Panc1 (cell line): Measurements from ENCODE around the gene GRIFIN. TPM values are rescaled to one million over a fixed set of nuclear protein-coding genes. Genes with fewer than 3 reads are reported as not detected.

Experiments used
- ATAC-seq: fragments of 200-7000 bp; cut with Tn5 transposase; 2 replicates; pipeline ENCODE4 v1.9.1; 2020; ENCODE audit warnings: mild to moderate bottlenecking, moderate library complexity
- BruUV-seq: library from RNA; stranded (reverse); fragments of 400-500 nt; replicated peaks from 2 replicates; lab custom pipeline; 2021; lab: Mats Ljungman, UMichigan
- CTCF ChIA-PET: fragments of 300-600 bp; sonication (Branson Sonifier 250); formaldehyde crosslinking; loops from one replicate; lab custom pipeline; 2022; ENCODE audit warnings: antibody characterized with exemption; lab: Charles Lee
- POLR2A ChIA-PET: fragments of 300-600 bp; sonication (Branson Sonifier 250); formaldehyde crosslinking; loops from one replicate; lab custom pipeline; 2022; ENCODE audit warnings: antibody characterized with exemption; lab: Charles Lee
- DNase-seq: peaks from one replicate; pipeline ENCODE4 v3.0.0-alpha.2; 2010; ENCODE audit warnings: low read depth, low spot score
- H3K27ac ChIP-seq: 2 replicates; pipeline ENCODE4 v1.5.1; 2011; ENCODE audit warnings: mild to moderate bottlenecking, low read length, inconsistent platforms
- H3K27me3 ChIP-seq: fragments of 200-500 bp; sonication (Bioruptor generic); 2 replicates; pipeline ENCODE4 v1.6.0; 2014; ENCODE audit warnings: low read length, inconsistent platforms; ENCODE audit not compliant: control insufficient read depth, insufficient read depth
- H3K36me3 ChIP-seq: fragments of 200-500 bp; sonication (Bioruptor generic); 2 replicates; pipeline ENCODE4 v1.5.1; 2014; ENCODE audit warnings: inconsistent platforms, mild to moderate bottlenecking, low read length, moderate library complexity; ENCODE audit not compliant: control insufficient read depth, insufficient read depth
- H3K4me1 ChIP-seq: 2 replicates; pipeline ENCODE4 v1.5.1; 2011; ENCODE audit warnings: inconsistent platforms, mild to moderate bottlenecking, low read length, moderate library complexity; ENCODE audit not compliant: control insufficient read depth, insufficient read depth
- H3K4me3 ChIP-seq, 2 experiments: 2 replicates each; pipeline ENCODE4 v1.5.1; 2011 to 2012; ENCODE audit warnings: low read depth in 2 of 2, low read length in 2 of 2, mild to moderate bottlenecking in 2 of 2, inconsistent platforms in 1 of 2, moderate library complexity in 1 of 2
- H3K9me3 ChIP-seq: fragments of 200-500 bp; sonication (Bioruptor generic); 2 replicates; pipeline ENCODE4 v1.5.1; 2014; ENCODE audit warnings: low read depth, mild to moderate bottlenecking, inconsistent platforms, low read length, moderate library complexity; ENCODE audit not compliant: control insufficient read depth, insufficient read depth
- POLR2AphosphoS5 ChIP-seq: IDR thresholded peaks from 2 replicates; pipeline ENCODE4 v1.6.1; 2012; ENCODE audit warnings: mild to moderate bottlenecking, low read depth, low read length, moderate library complexity
- SIN3A ChIP-seq: IDR thresholded peaks from 2 replicates; pipeline ENCODE4 v1.6.1; 2012; ENCODE audit warnings: low read depth, mild to moderate bottlenecking, low read length, moderate library complexity, borderline replicate concordance; ENCODE audit not compliant: insufficient read depth
- TCF7L2 ChIP-seq: IDR thresholded peaks from 2 replicates; pipeline ENCODE4 v1.6.1; 2011; ENCODE audit warnings: mild to moderate bottlenecking, low read depth, low read length, inconsistent platforms
- in situ Hi-C: cut with HindIII; loops from 2 replicates; pipeline ENCODE4 v1.10.0; 2016; ENCODE audit warnings: low sequenced_read_pairs, low pct_unique_long_range_greater_than_20kb
- intact Hi-C: fragments of 100-400 bp; cut with micrococcal nuclease; formaldehyde crosslinking; loops from one replicate; pipeline ENCODE4 v1.10.0; 2022; ENCODE audit not compliant: unreplicated experiment
- total RNA-seq: library from RNA; stranded (reverse); gene quantifications from one replicate; pipeline ENCODE4 v1.2.1, GENCODE V29; 2021; ENCODE audit not compliant: unreplicated experiment
- TF ChIP-seq, protein P1 (sequence below), 2 experiments: IDR thresholded peaks; 2 replicates each; pipeline ENCODE4 v1.6.1; 2011 to 2012; ENCODE audit warnings: low read depth in 2 of 2, control low read depth in 1 of 2, low read length in 1 of 2, mild to moderate bottlenecking in 1 of 2, moderate library complexity in 1 of 2; ENCODE audit not compliant: insufficient read depth in 1 of 2
- TF ChIP-seq, protein P2 (sequence below): fragments of 450-650 bp; IDR thresholded peaks from 2 replicates; pipeline ENCODE4 v1.5.1; 2017; ENCODE audit warnings: mild to moderate bottlenecking

The GRIFIN gene
- total RNA-seq, 1 experiment from 2014 or later: not detected

DNA sequence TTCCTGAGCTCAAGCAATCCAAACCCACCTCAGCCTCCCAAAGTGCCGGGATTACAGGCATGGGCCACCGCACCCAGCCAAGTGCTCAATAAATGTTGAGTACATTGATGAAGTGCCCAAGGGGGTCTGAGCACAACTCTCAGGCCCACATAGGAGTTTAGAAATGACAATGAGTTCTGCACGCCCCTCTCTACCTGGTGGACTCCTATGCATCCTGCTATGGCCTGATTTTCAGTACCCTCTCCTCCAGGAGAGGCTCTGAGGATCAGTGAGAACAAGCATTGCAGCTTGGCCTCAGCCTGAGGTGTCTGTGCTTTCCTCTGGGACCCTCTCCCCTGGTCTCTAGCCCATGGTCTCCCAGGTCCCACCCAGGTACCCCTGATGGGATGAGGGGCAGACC is 20.9 kb upstream of the GRIFIN start:
- ChIA-PET CTCF (interaction anchor here (0.7 to 1.3 kb wide), 2 partner anchors 28 to 771 kb away, joined by 4 to 5 read pairs; no protein-coding TSS in a partner anchor), POLR2A (interaction anchor here (0.6 kb wide), 1 partner anchor 355 kb away, joined by 6 read pairs; no protein-coding TSS in a partner anchor)
- in situ Hi-C loops (no loop called here), intact Hi-C loops (no loop called here)
- no peak for ATAC-seq
- no peak for TF ChIP-seq POLR2AphosphoS5
- TF ChIP-seq, protein P1, sequence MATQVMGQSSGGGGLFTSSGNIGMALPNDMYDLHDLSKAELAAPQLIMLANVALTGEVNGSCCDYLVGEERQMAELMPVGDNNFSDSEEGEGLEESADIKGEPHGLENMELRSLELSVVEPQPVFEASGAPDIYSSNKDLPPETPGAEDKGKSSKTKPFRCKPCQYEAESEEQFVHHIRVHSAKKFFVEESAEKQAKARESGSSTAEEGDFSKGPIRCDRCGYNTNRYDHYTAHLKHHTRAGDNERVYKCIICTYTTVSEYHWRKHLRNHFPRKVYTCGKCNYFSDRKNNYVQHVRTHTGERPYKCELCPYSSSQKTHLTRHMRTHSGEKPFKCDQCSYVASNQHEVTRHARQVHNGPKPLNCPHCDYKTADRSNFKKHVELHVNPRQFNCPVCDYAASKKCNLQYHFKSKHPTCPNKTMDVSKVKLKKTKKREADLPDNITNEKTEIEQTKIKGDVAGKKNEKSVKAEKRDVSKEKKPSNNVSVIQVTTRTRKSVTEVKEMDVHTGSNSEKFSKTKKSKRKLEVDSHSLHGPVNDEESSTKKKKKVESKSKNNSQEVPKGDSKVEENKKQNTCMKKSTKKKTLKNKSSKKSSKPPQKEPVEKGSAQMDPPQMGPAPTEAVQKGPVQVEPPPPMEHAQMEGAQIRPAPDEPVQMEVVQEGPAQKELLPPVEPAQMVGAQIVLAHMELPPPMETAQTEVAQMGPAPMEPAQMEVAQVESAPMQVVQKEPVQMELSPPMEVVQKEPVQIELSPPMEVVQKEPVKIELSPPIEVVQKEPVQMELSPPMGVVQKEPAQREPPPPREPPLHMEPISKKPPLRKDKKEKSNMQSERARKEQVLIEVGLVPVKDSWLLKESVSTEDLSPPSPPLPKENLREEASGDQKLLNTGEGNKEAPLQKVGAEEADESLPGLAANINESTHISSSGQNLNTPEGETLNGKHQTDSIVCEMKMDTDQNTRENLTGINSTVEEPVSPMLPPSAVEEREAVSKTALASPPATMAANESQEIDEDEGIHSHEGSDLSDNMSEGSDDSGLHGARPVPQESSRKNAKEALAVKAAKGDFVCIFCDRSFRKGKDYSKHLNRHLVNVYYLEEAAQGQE (IDR thresholded peaks at IDR 0.05; ENCODE audit: insufficient read depth in 1 of 2, low read depth in 2 of 2, low read length in 1 of 2): no peak
- TF ChIP-seq SIN3A: no peak
- TF ChIP-seq, protein P2, sequence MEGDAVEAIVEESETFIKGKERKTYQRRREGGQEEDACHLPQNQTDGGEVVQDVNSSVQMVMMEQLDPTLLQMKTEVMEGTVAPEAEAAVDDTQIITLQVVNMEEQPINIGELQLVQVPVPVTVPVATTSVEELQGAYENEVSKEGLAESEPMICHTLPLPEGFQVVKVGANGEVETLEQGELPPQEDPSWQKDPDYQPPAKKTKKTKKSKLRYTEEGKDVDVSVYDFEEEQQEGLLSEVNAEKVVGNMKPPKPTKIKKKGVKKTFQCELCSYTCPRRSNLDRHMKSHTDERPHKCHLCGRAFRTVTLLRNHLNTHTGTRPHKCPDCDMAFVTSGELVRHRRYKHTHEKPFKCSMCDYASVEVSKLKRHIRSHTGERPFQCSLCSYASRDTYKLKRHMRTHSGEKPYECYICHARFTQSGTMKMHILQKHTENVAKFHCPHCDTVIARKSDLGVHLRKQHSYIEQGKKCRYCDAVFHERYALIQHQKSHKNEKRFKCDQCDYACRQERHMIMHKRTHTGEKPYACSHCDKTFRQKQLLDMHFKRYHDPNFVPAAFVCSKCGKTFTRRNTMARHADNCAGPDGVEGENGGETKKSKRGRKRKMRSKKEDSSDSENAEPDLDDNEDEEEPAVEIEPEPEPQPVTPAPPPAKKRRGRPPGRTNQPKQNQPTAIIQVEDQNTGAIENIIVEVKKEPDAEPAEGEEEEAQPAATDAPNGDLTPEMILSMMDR: no peak
- no peak for TF ChIP-seq TCF7L2
- DNase-seq: no peak
- BruUV-seq: no TSS peak
- Histone ChIP-seq H3K36me3 (no peaks in the 10 kb centered on the region), H3K27ac (no peak overlapping the region), H3K27me3 (no peaks in the 10 kb centered on the region), H3K4me3 (no peak overlapping the region), H3K4me1 (peaks cover 20% of the 10 kb centered on the region), H3K9me3 (no peaks in the 10 kb centered on the region)

DNA sequence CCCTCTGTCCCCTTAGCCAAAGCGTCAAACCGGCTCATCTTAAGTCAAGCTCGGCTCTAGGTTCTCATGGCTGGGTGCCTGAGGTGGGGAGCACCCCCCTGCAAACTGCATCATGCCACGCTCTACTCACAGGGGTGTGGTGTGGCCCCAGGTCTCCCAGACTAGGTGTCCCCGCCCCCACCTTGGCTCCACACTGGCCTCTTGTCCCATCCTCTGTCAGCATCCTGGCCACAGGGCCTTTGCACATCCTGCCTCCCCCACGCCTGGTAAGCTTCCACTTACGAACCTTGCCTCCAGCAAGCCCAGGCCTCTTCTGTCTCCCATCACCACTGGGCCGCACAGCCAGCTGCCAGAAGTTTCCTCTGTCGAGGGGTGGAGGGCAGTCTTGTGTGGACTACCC is 20.2 kb upstream of the GRIFIN start:
- DNase-seq (no peak), ATAC-seq (no peak)
- no TSS peak for BruUV-seq
- POLR2A ChIA-PET: no interaction called here
- Histone ChIP-seq H3K27me3 (no peaks in the 10 kb centered on the region), H3K27ac (no peak overlapping the region), H3K4me1 (peaks cover 20% of the 10 kb centered on the region), H3K4me3 (no peak overlapping the region), H3K9me3 (no peaks in the 10 kb centered on the region), H3K36me3 (no peaks in the 10 kb centered on the region)
- no peak for TF ChIP-seq POLR2AphosphoS5
- TF ChIP-seq, protein P1 (IDR thresholded peaks at IDR 0.05; ENCODE audit: insufficient read depth in 1 of 2, low read depth in 2 of 2, low read length in 1 of 2): no peak
- no peak for TF ChIP-seq SIN3A
- intact Hi-C loops (no loop called here), in situ Hi-C loops (no loop called here)
- CTCF ChIA-PET: no interaction called here
